Measurements from ENCODE around the gene R3HDM2.
A peak's percentile ranks its signal among the peaks of the same experiment; 100 is the strongest.
"Not testable (repeated sequence)": the region's sequence is repeated elsewhere in the genome, so short reads cannot be mapped to it uniquely, and the experiment has no call there.

R3HDM2 gene

DNA sequence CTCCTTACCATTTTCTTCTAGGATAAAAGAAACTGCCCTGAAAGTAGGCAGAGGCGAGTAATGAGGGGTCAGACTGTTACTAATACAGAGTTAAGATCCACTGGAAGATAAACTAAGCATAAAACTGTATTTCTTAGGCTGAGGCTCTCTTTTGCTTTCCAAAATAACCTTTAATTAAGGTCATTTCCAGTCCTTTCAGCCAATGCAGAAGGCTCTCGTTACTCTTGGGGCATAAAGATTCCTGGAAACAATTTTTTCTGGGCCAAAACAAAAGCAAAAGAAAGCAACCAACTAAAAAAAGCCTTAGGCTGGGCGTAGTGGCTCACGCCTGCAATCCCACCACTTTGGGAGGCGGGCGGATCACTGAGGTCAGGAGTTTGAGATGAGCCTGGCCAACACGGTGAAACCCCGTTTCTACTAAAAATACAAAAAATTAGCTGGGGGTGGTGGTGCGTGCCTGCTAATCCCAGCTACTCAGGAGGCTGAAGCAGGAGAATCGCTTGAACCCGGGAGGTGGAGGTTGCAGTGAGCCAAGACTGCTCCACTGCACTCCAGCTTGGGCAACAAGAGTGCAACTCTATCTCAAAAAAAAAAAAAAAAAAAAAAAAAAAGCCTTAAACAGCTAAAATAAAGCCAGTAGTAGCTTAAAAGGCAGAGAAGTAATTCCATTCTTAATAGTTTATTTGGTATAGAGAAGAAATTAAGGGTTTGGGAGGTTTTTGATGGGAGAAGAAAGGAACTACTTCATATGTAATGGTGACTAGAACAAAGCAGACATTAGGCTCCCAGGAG lies 111.0 kb downstream of the R3HDM2 start:
- H3K9me3 Mint-ChIP-seq: no peaks in the 10 kb centered on the region
- peaks cover 7% of the 10 kb centered on the region for H3K36me3 Mint-ChIP-seq (ENCODE audit: low read depth)
- peaks cover 6% of the 10 kb centered on the region for H3K4me1 Mint-ChIP-seq (ENCODE audit: low read depth)
- H3K4me3 Mint-ChIP-seq: no peak overlapping the region
- no peaks in the 10 kb centered on the region for H3K27me3 Mint-ChIP-seq
- H3K27ac Mint-ChIP-seq: no peak overlapping the region
- intact Hi-C loops (cut with micrococcal nuclease): no loop called here

DNA sequence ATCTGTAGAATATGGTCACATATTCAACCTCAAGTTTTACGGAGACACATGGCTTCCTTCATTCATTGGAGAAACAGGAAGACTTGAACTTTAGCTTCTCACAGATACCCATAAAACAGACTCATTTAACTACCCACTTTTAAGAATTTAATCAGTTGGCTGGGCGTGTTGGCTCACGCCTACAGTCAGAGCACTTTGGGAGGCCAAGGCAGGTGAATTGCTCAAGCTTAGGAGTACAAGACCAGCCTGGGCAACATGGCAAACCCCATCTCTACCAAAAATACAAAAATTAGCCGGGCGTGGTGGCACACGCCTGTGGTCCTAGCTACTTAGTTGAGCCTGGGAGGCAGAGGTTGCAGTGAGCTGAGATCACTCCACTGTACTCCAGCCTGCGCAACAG lies 115.2 kb downstream of the R3HDM2 start:
- intact Hi-C loops (cut with micrococcal nuclease): no loop called here
- Mint-ChIP-seq H3K4me3 (no peak overlapping the region), H3K4me1 (ENCODE audit: low read depth) (peaks cover 6% of the 10 kb centered on the region), H3K27ac (no peak overlapping the region), H3K27me3 (no peaks in the 10 kb centered on the region), H3K9me3 (no peaks in the 10 kb centered on the region), H3K36me3 (ENCODE audit: low read depth) (peaks cover 25% of the 10 kb centered on the region)

DNA sequence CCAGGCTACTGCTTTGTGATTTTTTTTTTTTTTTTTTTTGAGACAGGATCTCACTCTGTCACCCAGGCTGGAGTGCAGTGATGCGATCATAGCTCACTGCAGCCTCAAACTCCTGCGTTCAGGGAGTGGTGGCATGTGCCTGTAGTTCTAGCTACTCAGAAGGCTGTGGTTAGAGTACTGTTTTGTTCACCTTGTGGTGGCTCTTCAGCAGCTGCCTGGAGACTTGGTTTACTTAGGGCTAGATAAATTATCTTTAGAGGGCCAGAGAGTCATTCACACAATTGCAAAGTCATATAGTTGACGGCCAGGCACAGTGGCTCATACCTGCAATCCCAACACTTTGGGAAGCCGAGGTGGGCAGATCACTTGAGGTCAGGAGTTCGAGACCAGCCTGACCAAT lies 118.6 kb downstream of the R3HDM2 start:
- H3K27ac Mint-ChIP-seq; H3K27me3 Mint-ChIP-seq; H3K4me3 Mint-ChIP-seq; H3K9me3 Mint-ChIP-seq; intact Hi-C loops (cut with micrococcal nuclease); H3K4me1 Mint-ChIP-seq (ENCODE audit: low read depth): not testable (repeated sequence)
- peaks cover 47% of the 10 kb centered on the region for H3K36me3 Mint-ChIP-seq (ENCODE audit: low read depth)

DNA sequence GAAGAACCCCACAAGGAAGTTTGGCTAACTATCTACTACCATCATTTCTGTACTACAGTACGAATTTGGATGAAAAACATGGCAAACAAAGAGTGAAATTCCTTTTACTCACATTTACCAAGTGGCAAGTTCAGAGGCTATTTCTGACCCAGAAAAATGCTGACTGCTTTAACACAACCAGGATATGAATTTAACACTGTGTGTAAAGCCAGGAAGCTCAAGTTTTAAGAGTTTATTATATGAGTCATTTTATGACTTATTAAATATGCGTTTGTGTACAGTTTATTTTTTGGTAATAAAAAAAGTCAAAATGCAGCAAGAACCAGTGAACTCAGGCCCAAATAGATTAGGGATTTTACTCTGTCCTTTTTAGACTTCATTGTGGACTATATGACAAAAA lies 121.4 kb downstream of the R3HDM2 start:
- no peaks in the 10 kb centered on the region for H3K4me1 Mint-ChIP-seq (ENCODE audit: low read depth)
- intact Hi-C loops (cut with micrococcal nuclease): no loop called here
- no peaks in the 10 kb centered on the region for H3K9me3 Mint-ChIP-seq
- H3K36me3 Mint-ChIP-seq (ENCODE audit: low read depth): peaks cover 60% of the 10 kb centered on the region
- H3K27ac Mint-ChIP-seq: no peak overlapping the region
- H3K4me3 Mint-ChIP-seq: no peak overlapping the region
- H3K27me3 Mint-ChIP-seq: no peaks in the 10 kb centered on the region

DNA sequence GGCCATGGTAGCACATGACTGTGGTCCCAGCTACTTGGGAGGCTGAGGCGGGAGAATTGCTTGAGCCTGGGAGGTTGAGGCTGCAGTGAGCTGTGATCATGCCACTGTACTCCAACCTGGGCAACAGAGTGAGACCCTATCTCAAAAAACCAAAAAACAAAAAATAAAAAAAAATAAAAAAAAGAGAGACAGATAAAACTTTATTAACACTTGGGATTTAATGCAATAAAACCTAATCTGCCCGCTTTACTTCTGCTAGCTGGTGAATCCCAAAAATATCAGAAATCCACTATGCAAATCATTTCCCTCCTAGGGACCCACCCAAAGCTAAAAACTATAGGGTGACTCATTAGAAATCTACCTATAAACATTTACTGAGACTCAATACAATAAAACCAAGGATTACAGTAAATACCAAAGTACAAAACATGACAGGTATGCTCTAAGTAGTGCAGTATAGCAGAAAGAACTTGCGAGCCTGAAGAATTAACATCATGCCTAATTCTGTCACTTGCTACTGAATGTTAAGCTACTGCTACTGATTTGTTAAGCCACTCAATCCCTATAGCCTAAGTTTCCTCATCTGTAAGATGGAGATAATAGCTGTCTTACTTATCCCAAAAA lies 129.8 kb downstream of the R3HDM2 start:
- H3K27me3 Mint-ChIP-seq: no peaks in the 10 kb centered on the region
- peaks cover 89% of the 10 kb centered on the region for H3K36me3 Mint-ChIP-seq (ENCODE audit: low read depth)
- H3K4me1 Mint-ChIP-seq (ENCODE audit: low read depth): no peaks in the 10 kb centered on the region
- H3K9me3 Mint-ChIP-seq: no peaks in the 10 kb centered on the region
- intact Hi-C loops (cut with micrococcal nuclease): no loop called here
- H3K4me3 Mint-ChIP-seq: no peak overlapping the region
- H3K27ac Mint-ChIP-seq: no peak overlapping the region

DNA sequence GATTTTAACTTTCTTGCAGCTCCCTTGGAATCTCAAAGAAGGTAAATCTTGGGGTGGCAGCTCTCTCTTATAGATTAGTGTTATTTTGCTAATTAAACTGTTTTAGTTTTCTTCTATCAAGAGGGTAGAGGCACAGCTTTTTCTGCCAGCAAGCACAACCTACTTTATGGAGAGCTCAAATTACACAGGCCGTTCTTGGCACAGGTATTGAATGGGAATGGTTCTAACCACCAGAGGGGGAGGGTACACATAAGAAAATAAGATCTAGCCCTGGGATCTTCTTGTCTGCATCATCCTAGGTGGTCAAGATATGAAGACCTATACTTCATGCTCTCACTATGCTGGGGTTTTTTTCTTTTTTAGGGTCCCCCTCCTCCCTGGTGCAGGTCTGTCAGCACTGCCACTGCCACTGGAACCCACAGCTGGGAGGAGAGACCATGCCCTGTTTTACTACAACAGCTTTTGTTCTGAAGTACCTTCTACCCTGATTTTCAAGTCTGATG lies 131.3 kb downstream of the R3HDM2 start:
- no peak overlapping the region for H3K27ac Mint-ChIP-seq
- H3K27me3 Mint-ChIP-seq: no peaks in the 10 kb centered on the region
- H3K9me3 Mint-ChIP-seq: no peaks in the 10 kb centered on the region
- no peak overlapping the region for H3K4me3 Mint-ChIP-seq
- H3K36me3 Mint-ChIP-seq (ENCODE audit: low read depth): peaks cover 95% of the 10 kb centered on the region
- intact Hi-C loops (cut with micrococcal nuclease): no loop called here
- no peaks in the 10 kb centered on the region for H3K4me1 Mint-ChIP-seq (ENCODE audit: low read depth)

DNA sequence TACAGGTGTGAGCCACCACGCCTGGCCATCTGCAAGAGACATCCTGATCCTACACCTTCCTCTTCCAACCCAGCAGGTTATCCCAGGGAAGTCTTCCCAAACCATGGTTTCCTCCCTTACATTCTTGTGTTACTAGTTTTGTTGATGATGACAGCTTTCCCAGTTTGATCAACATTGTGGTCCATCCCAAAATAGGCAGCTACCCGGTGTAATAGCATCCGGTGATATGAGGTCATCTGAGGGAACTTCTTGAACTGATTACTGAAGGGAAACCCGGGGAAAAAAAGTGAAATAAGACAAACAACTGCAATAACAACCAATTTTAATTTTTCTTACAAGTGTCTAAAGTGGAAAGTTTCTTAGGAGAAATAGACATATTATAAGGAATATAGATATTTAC lies 134.6 kb downstream of the R3HDM2 start:
- no peak overlapping the region for H3K27ac Mint-ChIP-seq
- peaks cover 93% of the 10 kb centered on the region for H3K36me3 Mint-ChIP-seq (ENCODE audit: low read depth)
- H3K27me3 Mint-ChIP-seq: no peaks in the 10 kb centered on the region
- no peak overlapping the region for H3K4me3 Mint-ChIP-seq
- H3K4me1 Mint-ChIP-seq (ENCODE audit: low read depth): no peaks in the 10 kb centered on the region
- H3K9me3 Mint-ChIP-seq: no peaks in the 10 kb centered on the region
- intact Hi-C loops (cut with micrococcal nuclease): no loop called here

DNA sequence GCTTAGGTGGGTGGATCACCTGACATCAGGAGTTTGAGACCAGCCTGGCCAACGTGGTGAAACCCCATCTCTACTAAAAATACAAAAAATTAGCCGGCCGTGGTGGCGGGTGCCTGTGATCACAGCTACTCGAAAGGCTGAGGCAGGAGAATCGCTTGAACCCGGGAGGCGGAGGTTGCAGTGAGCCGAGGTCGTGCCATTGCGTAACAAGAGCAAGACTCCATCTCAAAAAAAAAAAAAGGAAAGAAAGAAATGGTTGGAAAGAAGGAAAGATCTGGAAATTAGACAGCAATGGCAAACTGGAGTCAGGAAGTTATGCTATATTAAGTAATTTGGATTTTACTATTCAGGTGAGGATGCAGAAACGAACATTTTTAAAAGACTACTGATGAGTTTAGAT lies 148.8 kb downstream of the R3HDM2 start:
- H3K9me3 Mint-ChIP-seq; H3K4me3 Mint-ChIP-seq; intact Hi-C loops (cut with micrococcal nuclease); H3K27me3 Mint-ChIP-seq; H3K27ac Mint-ChIP-seq: not testable (repeated sequence)
- H3K4me1 Mint-ChIP-seq (ENCODE audit: low read depth): peaks cover 12% of the 10 kb centered on the region
- H3K36me3 Mint-ChIP-seq (ENCODE audit: low read depth): peaks cover 96% of the 10 kb centered on the region

DNA sequence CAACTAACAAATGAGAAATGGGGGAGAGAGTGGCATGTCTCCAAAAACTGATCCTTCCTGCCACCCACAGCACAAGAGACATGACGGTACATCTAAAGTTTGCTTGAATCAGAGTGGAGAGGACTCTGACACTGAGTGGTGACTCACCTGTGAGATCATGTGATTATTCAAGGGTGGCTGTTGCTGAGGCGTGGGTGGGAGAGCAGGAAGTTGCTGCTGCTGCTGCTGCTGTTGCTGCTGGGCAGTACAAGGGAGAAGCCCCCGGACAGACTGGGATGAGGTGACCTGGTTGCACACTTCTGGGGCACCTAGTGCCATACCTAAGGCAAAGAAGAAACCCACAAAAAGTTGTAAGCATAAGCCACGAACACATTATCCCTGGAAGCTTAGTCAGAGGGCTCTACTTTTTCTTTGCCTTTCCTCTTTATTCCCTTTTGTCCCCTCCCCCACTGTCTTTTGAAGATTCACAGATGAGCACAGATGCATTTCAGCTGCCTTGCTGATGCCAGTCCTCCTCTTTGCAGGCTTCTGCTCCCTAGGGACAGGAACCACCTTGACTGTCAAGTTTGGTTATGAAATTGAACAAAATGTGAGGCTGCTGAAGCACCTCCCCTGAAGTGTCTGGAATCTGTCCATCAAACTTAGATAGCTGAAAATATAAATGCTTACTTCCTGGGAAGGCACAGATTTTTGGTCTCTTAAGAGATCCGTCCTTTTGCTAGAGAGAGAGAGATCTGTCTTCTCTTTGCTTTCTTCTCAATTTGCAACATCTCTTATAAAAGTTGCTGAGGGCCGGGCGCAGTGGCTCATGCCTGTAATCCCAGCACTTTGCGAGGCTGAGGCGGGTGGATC lies 150.4 kb downstream of the R3HDM2 start:
- Mint-ChIP-seq H3K27me3 (no peaks in the 10 kb centered on the region), H3K36me3 (ENCODE audit: low read depth) (peaks cover 96% of the 10 kb centered on the region), H3K9me3 (no peaks in the 10 kb centered on the region), H3K4me1 (ENCODE audit: low read depth) (peaks cover 12% of the 10 kb centered on the region), H3K27ac (peak overlapping the region; percentile 21), H3K4me3 (no peak overlapping the region)
- intact Hi-C loops (cut with micrococcal nuclease): no loop called here

DNA sequence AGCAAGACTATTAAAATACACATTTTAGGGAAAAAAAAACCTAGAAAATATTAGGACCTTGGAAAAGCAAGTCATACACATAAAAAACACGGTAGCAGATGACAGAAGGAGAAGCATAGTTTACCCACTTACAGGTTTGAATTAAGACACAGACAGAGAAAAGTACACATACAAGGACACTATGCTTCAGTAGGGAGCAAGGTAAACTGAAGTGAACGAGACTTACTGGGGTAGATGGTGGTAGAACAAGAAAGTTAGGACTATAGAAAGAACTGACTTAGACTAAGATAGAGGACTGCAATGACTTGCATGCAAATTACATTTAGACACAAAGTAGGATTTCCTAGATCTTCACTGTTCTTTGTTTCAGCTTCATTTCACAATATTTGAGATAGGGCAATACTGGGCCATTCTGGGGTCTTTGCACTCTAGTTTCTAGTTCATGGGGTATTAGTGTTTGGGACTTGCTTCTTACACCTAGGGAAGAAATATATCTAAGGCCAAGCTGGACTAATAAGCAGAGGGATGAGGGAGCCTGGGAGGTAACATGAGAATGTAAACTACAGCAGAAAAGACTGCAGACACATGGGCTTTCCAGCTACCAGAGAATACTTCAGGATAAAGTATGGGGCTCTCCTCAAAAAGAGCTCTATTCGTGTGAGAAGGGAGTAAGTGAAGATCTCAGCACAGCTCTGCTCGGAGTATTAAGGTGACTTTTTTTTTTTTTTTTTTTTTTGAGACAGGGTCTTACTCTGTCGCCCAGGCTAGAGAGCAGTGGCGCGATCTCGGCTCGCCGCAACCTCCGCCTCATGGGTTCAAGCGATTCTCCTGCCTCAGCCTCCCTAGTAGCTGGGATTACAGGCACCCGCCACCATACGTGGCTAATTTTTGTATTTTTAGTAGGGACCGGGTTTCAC lies 152.1 kb downstream of the R3HDM2 start:
- no peak overlapping the region for H3K27ac Mint-ChIP-seq
- H3K4me3 Mint-ChIP-seq: no peak overlapping the region
- H3K27me3 Mint-ChIP-seq: no peaks in the 10 kb centered on the region
- H3K9me3 Mint-ChIP-seq: no peaks in the 10 kb centered on the region
- peaks cover 12% of the 10 kb centered on the region for H3K4me1 Mint-ChIP-seq (ENCODE audit: low read depth)
- intact Hi-C loops (cut with micrococcal nuclease): no loop called here
- peaks cover 98% of the 10 kb centered on the region for H3K36me3 Mint-ChIP-seq (ENCODE audit: low read depth)

DNA sequence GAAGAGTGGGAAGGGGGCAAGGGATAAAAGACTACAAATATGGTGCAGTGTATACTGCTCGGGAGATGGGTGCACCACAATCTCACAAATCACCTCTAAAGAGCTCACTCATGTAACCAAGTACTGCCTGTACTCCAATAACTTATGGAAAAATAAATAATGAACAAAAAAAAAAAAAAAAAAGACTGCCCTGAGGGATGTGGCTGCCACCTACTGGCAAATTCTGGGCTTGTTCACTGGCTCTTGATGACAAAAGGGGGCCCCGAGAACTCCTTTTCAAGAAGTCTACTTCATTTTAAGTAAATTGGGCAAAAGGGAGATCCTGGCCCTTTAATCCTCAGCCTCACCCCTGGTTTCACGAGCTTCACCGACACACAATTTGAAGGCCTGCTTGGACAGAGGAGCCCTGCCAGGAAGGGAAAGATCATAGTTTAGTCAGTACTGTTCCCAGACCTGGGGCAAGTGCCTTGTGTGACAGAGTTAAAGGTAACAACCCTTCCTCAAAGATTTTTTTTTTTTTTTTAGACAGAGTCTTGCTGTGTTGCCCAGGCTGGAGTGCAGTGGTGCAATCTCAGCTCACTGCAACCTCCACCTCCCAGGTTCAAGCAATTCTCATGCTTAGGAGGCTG lies 153.8 kb downstream of the R3HDM2 start:
- Mint-ChIP-seq H3K27me3 (no peaks in the 10 kb centered on the region), H3K36me3 (ENCODE audit: low read depth) (peaks cover 98% of the 10 kb centered on the region), H3K4me3 (no peak overlapping the region), H3K27ac (no peak overlapping the region), H3K9me3 (no peaks in the 10 kb centered on the region), H3K4me1 (ENCODE audit: low read depth) (peaks cover 21% of the 10 kb centered on the region)
- intact Hi-C loops (cut with micrococcal nuclease): no loop called here

DNA sequence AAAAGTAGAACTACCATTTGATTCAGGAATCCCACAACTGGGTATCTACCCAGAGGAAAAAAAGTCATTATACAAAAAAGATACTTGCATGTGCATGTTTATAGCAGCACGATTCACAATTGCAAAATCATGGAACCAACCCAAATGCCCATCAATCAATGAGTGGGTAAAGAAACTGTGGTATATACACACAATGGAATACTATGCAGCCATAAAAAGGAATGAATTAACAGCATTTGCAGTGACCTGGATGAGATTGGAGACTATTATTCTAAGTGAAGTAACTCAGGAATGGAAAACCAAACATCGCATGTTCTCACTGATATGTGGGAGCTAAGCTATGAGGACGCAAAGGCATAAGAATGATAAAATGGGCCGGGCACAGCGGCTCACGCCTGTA lies 154.6 kb downstream of the R3HDM2 start:
- H3K4me1 Mint-ChIP-seq (ENCODE audit: low read depth): peaks cover 21% of the 10 kb centered on the region
- H3K36me3 Mint-ChIP-seq (ENCODE audit: low read depth): peaks cover 96% of the 10 kb centered on the region
- H3K27ac Mint-ChIP-seq; H3K4me3 Mint-ChIP-seq; H3K9me3 Mint-ChIP-seq; H3K27me3 Mint-ChIP-seq; intact Hi-C loops (cut with micrococcal nuclease): not testable (repeated sequence)

DNA sequence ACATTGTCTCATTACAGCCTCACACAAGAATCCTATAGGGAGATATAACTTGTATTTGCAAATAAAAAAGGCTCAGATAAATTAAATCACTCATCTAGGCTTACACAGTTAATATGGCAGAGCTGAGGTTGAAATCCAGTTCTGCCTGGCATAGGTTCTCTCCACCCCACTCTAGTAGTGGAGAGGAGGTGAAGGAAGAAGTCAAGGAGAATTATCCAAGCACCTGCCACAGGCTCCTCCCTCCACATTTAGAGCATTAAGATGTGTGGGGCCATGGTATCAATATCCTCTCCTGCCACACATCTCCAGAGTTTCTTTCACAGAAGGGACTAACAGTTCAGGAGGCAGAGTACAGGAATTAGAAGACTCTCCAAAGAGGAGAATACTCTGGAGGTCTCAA lies 157.3 kb downstream of the R3HDM2 start:
- H3K4me1 Mint-ChIP-seq (ENCODE audit: low read depth): peaks cover 22% of the 10 kb centered on the region
- H3K27ac Mint-ChIP-seq: no peak overlapping the region
- intact Hi-C loops (cut with micrococcal nuclease): no loop called here
- H3K4me3 Mint-ChIP-seq: no peak overlapping the region
- peaks cover 99% of the 10 kb centered on the region for H3K36me3 Mint-ChIP-seq (ENCODE audit: low read depth)
- no peaks in the 10 kb centered on the region for H3K9me3 Mint-ChIP-seq
- H3K27me3 Mint-ChIP-seq: no peaks in the 10 kb centered on the region
